Measurements from ENCODE around the gene ATP6V1B1. TPM values are rescaled to one million over a fixed set of nuclear protein-coding genes. Genes with fewer than 3 reads are reported as not detected.

Gene ATP6V1B1
- total and polyA plus RNA-seq, 9 of the 15 experiments (the other 6 are each of a cell fraction or from before 2014, with no cell fraction given) = not detected

DNA sequence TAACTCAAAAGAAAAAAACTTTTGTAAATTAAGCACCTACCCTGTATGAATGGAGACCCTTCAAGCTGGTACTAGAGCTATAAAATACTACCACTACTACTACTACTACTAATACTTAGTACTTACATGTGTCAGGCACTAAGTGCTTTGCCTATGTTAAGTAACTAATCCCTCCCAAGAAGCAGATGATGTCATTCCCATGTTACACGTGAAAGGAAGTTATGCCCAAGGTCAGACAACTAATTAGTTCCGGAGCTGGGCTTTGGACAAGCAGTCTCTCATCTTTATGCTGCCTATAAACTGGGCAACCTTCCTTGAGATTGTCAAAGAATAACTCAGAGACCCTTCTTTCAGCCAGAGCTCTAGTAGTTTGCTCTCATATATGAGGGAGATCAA is 13.9 kb upstream of the ATP6V1B1 start:
- no peak for DNase-seq (ENCODE audit: extremely low read depth in 1 of 4, low spot score in 3 of 4)
- H3K9me1 ChIP-seq (ENCODE audit: control insufficient read depth, insufficient read depth, low read length) = no peaks in the 10 kb centered on the region
- FAIRE-seq = no peak
- CTCF ChIA-PET (ENCODE audit: low intra/inter-chr PET ratio) = interaction anchor here (0.7 kb wide), 1 partner anchor 25 kb away, joined by 4 read pairs; no protein-coding TSS in a partner anchor
- H3K27ac ChIP-seq (ENCODE audit: extremely low read depth, low read depth, low read length) = no peak overlapping the region
- H3K4me3 ChIP-seq = no peak overlapping the region
- no peak for ATAC-seq
- BruUV-seq (replicated peaks) = no TSS peak
- H3K79me2 ChIP-seq (ENCODE audit: control insufficient read depth, insufficient read depth, low read length) = no peaks in the 10 kb centered on the region
- in situ Hi-C loops (cut with MboI) = no loop called here
- no peaks in the 10 kb centered on the region; the same call in 1 of the 2 replicates for H3K9me3 ChIP-seq (replicated peaks; ENCODE audit: control insufficient read depth, insufficient read depth, low read depth, low read length)
- H3K4me1 ChIP-seq (replicated peaks in 1 of 2; ENCODE audit: control insufficient read depth in 2 of 2, insufficient read depth in 2 of 2, low read length in 2 of 2) = peaks cover 0 to 3% of the 10 kb centered on the region in 2 experiments; a peak in 1 of 5 replicates
- H3K9ac ChIP-seq (ENCODE audit: insufficient read depth in 1 of 2, low read depth in 2 of 2, low read length in 2 of 2) = no peak overlapping the region
- H3K36me3 ChIP-seq (ENCODE audit: control insufficient read depth, insufficient read depth, low read length) = no peaks in the 10 kb centered on the region
- no peaks in the 10 kb centered on the region for H4K20me1 ChIP-seq (replicated peaks; ENCODE audit: control insufficient read depth, insufficient read depth, low read length)
- peaks cover 8 to 26% of the 10 kb centered on the region in 2 experiments; a peak in 3 of 5 replicates for H3K27me3 ChIP-seq (ENCODE audit: control insufficient read depth in 2 of 2, insufficient read depth in 2 of 2, low read length in 2 of 2)
- POLR2A ChIA-PET = no interaction called here
- WGBS (ENCODE audit: insufficient coverage, low coverage, missing lambda C conversion rate) = 6% methylated on average over 2 of the region's 2 CpGs
- intact Hi-C loops (cut with micrococcal nuclease) = no loop called here
- 0 out of 2 replicates have a peak overlapping the region, but pooled peaks have one; percentile 4 for H2AFZ ChIP-seq (ENCODE audit: low read depth, low read length)
- H3K4me2 ChIP-seq (ENCODE audit: insufficient read depth, low read length) = no peak overlapping the region
- TF ChIP-seq GABPA (tag; conservative IDR thresholded peaks at IDR 0.05; ENCODE audit: low read depth) (peak; percentile 72), RBM14 (IDR thresholded peaks at IDR 0.05; ENCODE audit: borderline replicate concordance, insufficient read depth, low read depth, low read length) (no peak), HNRNPLL (IDR thresholded peaks at IDR 0.05; ENCODE audit: low read depth, low read length, poor library complexity, severe bottlenecking) (no peak), ZFP30 (CRISPR knock-in tag; IDR thresholded peaks at IDR 0.05; ENCODE audit: borderline replicate concordance) (no peak), SMARCE1 (IDR thresholded peaks at IDR 0.05) (no peak), ZNF175 (CRISPR knock-in tag; IDR thresholded peaks at IDR 0.05; ENCODE audit: low read depth) (no peak), RBM15 (IDR thresholded peaks at IDR 0.05; ENCODE audit: insufficient read depth, low read length) (no peak), MBD2 (IDR thresholded peaks at IDR 0.05; ENCODE audit: borderline replicate concordance, low read depth) (no peak), CXXC5 (CRISPR knock-in tag; IDR thresholded peaks at IDR 0.05) (no peak), ZNF717 (CRISPR knock-in tag; IDR thresholded peaks at IDR 0.05) (no peak), FOXP4 (CRISPR knock-in tag; IDR thresholded peaks at IDR 0.05; ENCODE audit: borderline replicate concordance) (no peak), GTF2B (IDR thresholded peaks at IDR 0.05; ENCODE audit: extremely low read depth, insufficient read length) (no peak), STAT5B (CRISPR knock-in tag; IDR thresholded peaks at IDR 0.05) (no peak), CGGBP1 (CRISPR knock-in tag; IDR thresholded peaks at IDR 0.05) (no peak), ZNF511 (CRISPR knock-in tag; IDR thresholded peaks at IDR 0.05) (no peak), ZNF766 (CRISPR knock-in tag; conservative IDR thresholded peaks at IDR 0.05) (no peak), MXI1 (IDR thresholded peaks at IDR 0.05; ENCODE audit: low read depth, low read length) (no peak), ETV1 (tag; conservative IDR thresholded peaks at IDR 0.05; ENCODE audit: low read depth) (peak; percentile 47; the same call in 1 of the 2 replicates)
- TF ChIP-seq, protein P1, sequence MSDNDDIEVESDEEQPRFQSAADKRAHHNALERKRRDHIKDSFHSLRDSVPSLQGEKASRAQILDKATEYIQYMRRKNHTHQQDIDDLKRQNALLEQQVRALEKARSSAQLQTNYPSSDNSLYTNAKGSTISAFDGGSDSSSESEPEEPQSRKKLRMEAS (CRISPR knock-in tag; IDR thresholded peaks at IDR 0.05) = no peak
